ENCODE data around the gene MYF6.
"Not testable (repeated sequence)": the region's sequence is repeated elsewhere in the genome, so short reads cannot be mapped to it uniquely, and the experiment has no call there.

Gene MYF6

DNA sequence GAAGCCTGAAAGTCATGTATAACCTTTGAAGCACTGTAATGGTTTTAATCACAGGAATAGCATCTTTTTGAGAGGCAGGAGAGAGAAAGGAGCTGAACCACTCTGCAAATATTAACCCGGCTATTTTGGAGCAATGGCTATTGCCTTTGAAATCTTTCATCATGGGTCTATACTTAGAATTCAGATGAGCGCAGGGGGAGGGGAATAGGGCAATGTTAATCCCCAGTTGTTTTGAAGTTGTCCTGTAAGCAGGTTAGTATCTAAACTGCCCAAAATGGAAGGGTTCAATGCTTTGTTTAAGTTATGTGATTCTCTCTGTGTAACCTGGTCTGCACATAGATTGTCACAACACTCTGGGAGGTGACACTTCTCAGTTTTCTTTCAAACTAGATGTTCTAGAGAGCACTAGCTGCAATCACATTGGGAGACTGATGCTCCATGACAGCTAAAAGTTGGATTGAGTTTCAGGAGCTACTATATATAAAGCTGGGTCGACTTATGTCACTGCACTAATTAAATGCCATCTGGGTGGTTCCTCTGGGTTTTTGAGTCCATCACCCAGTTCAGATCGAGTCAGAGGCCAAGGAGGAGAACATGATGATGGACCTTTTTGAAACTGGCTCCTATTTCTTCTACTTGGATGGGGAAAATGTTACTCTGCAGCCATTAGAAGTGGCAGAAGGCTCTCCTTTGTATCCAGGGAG lies at the start of gene MYF6:
MYF6 (plus strand) TSS at position 509 of the 704 bp plus-strand sequence; CDS start at position 595, 86 bp downstream.
- no peak for DNase-seq (ENCODE audit: low read depth)
- TF ChIP-seq CTCF (IDR thresholded peaks at IDR 0.05; ENCODE audit: control insufficient read depth, insufficient read depth, low read depth, low read length, missing control alignments), result no peak
- peak within 1 kb of the TSS; percentile 9 for H3K4me3 ChIP-seq (ENCODE audit: control insufficient read depth, low read depth, low read length)

- TF ChIP-seq CTCF (IDR thresholded peaks at IDR 0.05; ENCODE audit: control insufficient read depth, insufficient read depth, low read depth, low read length, missing control alignments), result no peak
- no peak for DNase-seq (ENCODE audit: low read depth)
- H3K4me3 ChIP-seq (ENCODE audit: control insufficient read depth, low read depth, low read length), result no peak overlapping the region
Observed at GRCh38 chr12:80659512-80660063, 47.8 kb upstream of the MYF6 start.

DNA sequence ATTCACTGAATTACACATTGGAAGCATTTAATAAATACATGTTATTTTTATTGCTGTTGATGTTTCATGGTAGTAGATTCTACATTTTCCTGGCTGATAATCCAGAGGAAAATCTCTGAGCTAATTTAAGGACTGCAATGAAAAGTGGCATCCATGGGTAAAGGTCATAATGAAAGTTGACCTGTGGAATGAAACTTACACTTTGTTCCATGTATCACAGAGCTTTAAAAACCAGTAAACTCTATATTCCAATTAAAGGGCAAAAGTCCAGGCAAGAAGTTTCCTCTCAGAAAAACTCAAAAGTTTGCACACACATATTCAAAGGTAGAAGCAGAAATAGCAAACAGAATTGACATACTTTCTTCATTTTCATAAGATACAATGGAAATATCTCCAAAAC lies 44.8 kb upstream of the MYF6 start:
- H3K4me3 ChIP-seq (ENCODE audit: control insufficient read depth, low read depth, low read length), result no peak overlapping the region
- TF ChIP-seq CTCF (IDR thresholded peaks at IDR 0.05; ENCODE audit: control insufficient read depth, insufficient read depth, low read depth, low read length, missing control alignments), result no peak
- no peak for DNase-seq (ENCODE audit: low read depth)

DNA sequence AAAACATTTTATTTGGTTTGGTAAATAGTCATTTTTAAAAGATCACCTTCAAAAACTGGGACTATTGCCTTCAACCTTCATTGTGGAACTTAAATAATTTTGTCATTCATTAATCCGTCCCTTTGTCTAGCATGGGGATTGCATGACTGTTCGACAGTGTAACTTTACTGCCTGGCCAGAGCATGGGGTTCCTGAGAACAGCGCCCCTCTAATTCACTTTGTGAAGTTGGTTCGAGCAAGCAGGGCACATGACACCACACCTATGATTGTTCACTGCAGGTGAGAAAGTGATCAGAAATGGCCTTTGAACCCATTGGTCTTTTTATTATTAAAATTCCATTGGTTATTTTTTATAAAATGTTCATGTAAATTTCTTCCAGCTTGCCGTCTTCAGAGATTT lies 37.2 kb upstream of the MYF6 start:
- no peak for DNase-seq (ENCODE audit: low read depth)
- H3K4me3 ChIP-seq (ENCODE audit: control insufficient read depth, low read depth, low read length), result no peak overlapping the region
- TF ChIP-seq CTCF (IDR thresholded peaks at IDR 0.05; ENCODE audit: control insufficient read depth, insufficient read depth, low read depth, low read length, missing control alignments), result no peak

- H3K4me3 ChIP-seq (ENCODE audit: control insufficient read depth, low read depth, low read length), result not testable (repeated sequence)
- DNase-seq (ENCODE audit: low read depth), result peak; percentile 13
Observed at GRCh38 chr12:80676042-80676636, 31.3 kb upstream of the MYF6 start.

DNA sequence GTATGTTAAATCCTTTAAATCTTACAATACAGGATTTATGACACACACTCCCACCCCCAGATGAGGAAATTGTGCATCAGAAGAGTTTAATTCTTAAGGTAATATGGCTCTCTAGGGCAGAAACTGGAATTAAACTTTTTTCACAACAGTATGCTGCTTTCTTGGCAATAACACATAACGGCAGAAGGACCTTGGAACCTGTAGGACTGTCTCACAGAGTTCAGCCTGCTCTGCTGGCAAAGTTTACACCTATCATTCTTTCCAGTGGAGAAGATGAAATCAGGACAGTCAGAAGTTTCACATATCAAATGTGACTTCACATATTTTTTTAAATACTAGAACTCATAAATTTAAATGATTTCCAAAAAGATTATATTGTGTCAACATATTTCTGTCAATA lies 30.6 kb upstream of the MYF6 start:
- DNase-seq (ENCODE audit: low read depth), result no peak
- no peak overlapping the region for H3K4me3 ChIP-seq (ENCODE audit: control insufficient read depth, low read depth, low read length)
- TF ChIP-seq CTCF (IDR thresholded peaks at IDR 0.05; ENCODE audit: control insufficient read depth, insufficient read depth, low read depth, low read length, missing control alignments), result no peak

- no peak overlapping the region for H3K4me3 ChIP-seq (ENCODE audit: control insufficient read depth, low read depth, low read length)
- TF ChIP-seq CTCF (IDR thresholded peaks at IDR 0.05; ENCODE audit: control insufficient read depth, insufficient read depth, low read depth, low read length, missing control alignments), result no peak
- DNase-seq (ENCODE audit: low read depth), result no peak
Observed at GRCh38 chr12:80677994-80678393, 29.4 kb upstream of the MYF6 start.

Data from AG09309 (cell line).